ENCODE measurements around the gene PRKAR2A.

DNA sequence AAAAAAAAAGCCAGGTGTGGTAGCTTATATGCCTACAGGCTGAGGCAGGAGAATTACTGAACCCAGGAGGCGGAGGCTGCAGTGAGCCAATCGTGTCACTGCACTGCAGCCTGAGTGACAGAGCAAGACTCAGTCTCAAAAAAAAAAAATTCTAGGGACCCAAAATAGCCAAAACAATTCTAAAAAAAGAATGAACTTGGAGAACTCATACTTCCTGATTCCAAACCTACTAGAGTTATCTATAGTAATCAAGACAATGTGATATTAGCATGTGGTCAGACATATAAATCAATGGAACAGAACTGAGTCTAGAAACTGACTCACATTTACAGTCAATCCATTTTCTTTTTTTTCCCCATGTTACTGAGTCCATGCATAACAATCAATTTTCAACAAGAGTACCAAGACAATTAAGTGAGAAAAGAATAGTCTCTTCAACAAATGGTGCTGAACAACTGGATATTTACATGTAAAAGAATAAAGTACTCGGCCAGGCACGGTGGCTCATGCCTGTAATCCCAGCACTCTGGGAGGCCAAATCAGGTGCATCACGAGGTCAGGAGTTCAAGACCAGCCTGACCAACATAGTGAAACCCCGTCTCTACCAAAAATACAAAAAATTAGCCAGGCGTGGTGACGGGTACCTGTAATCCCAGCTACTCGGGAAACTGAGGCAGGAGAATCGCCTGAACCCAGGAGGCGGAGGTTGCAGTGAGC lies 11.9 kb downstream of the PRKAR2A start:
- no peak for TF ChIP-seq POLR2A (IDR thresholded peaks at IDR 0.05; ENCODE audit: extremely low read depth, insufficient read length)
- TF ChIP-seq, protein P1, sequence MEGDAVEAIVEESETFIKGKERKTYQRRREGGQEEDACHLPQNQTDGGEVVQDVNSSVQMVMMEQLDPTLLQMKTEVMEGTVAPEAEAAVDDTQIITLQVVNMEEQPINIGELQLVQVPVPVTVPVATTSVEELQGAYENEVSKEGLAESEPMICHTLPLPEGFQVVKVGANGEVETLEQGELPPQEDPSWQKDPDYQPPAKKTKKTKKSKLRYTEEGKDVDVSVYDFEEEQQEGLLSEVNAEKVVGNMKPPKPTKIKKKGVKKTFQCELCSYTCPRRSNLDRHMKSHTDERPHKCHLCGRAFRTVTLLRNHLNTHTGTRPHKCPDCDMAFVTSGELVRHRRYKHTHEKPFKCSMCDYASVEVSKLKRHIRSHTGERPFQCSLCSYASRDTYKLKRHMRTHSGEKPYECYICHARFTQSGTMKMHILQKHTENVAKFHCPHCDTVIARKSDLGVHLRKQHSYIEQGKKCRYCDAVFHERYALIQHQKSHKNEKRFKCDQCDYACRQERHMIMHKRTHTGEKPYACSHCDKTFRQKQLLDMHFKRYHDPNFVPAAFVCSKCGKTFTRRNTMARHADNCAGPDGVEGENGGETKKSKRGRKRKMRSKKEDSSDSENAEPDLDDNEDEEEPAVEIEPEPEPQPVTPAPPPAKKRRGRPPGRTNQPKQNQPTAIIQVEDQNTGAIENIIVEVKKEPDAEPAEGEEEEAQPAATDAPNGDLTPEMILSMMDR (IDR thresholded peaks at IDR 0.05; ENCODE audit: low read depth, low read length): no peak
- TF ChIP-seq, protein P2, sequence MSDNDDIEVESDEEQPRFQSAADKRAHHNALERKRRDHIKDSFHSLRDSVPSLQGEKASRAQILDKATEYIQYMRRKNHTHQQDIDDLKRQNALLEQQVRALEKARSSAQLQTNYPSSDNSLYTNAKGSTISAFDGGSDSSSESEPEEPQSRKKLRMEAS (IDR thresholded peaks at IDR 0.05; ENCODE audit: low read depth, low read length): no peak
- TF ChIP-seq MYC (IDR thresholded peaks at IDR 0.05; ENCODE audit: low read depth, low read length): no peak
